H9 (cell line): Measurements from ENCODE around the gene MACROH2A1. TPM values are rescaled to one million over a fixed set of nuclear protein-coding genes. Genes with fewer than 3 reads are reported as not detected.

Experiments used
- DNase-seq: peaks from one replicate; pipeline ENCODE4 v3.0.0-alpha.2; 2017
- H2AFZ ChIP-seq: one replicate; pipeline ENCODE4 v1.6.1; 2013; ENCODE audit warnings: mild to moderate bottlenecking, low read length, control low read depth, moderate library complexity
- H2AK5ac ChIP-seq: 2 replicates; pipeline ENCODE4 v1.6.1; 2013; ENCODE audit warnings: low read length, control low read depth, mixed read lengths; ENCODE audit not compliant: insufficient read length
- H2BK120ac ChIP-seq: one replicate; pipeline ENCODE4 v1.6.1; 2013; ENCODE audit warnings: low read depth, mild to moderate bottlenecking, low read length, control low read depth, inconsistent platforms; ENCODE audit not compliant: poor library complexity, severe bottlenecking
- H2BK12ac ChIP-seq: 2 replicates; pipeline ENCODE4 v1.6.1; 2013; ENCODE audit warnings: low read length, control low read depth, mixed read lengths, low read depth; ENCODE audit not compliant: insufficient read length
- H2BK15ac ChIP-seq: 2 replicates; pipeline ENCODE4 v1.6.1; 2013; ENCODE audit warnings: low read depth, low read length, control low read depth
- H2BK20ac ChIP-seq: one replicate; pipeline ENCODE4 v1.6.1; 2013; ENCODE audit warnings: low read depth, mild to moderate bottlenecking, low read length, control low read depth, inconsistent platforms; ENCODE audit not compliant: poor library complexity, severe bottlenecking
- H2BK5ac ChIP-seq: 2 replicates; pipeline ENCODE4 v1.6.1; 2013; ENCODE audit warnings: low read length, control low read depth, mixed read lengths; ENCODE audit not compliant: insufficient read length
- H3K14ac ChIP-seq: 2 replicates; pipeline ENCODE4 v1.6.1; 2013; ENCODE audit warnings: low read length, control low read depth; ENCODE audit not compliant: insufficient read depth
- H3K18ac ChIP-seq: 2 replicates; pipeline ENCODE4 v1.6.1; 2013; ENCODE audit warnings: low read depth, mild to moderate bottlenecking, mixed read lengths, low read length, control low read depth; ENCODE audit not compliant: insufficient read length
- H3K23ac ChIP-seq: 2 replicates; pipeline ENCODE4 v1.6.1; 2013; ENCODE audit warnings: low read length, control low read depth, mixed read lengths, low read depth; ENCODE audit not compliant: insufficient read length
- H3K23me2 ChIP-seq: 2 replicates; pipeline ENCODE4 v1.6.1; 2013; ENCODE audit warnings: low read depth, mild to moderate bottlenecking, mixed read lengths, low read length, control low read depth; ENCODE audit not compliant: insufficient read length, poor library complexity, severe bottlenecking
- H3K27ac ChIP-seq: 2 replicates; pipeline ENCODE4 v1.5.1; 2013; ENCODE audit warnings: low read length, control low read depth, mixed read lengths, low read depth; ENCODE audit not compliant: insufficient read length
- H3K27me3 ChIP-seq: 2 replicates; pipeline ENCODE4 v1.6.1; 2013; ENCODE audit warnings: low read length, control low read depth, inconsistent platforms; ENCODE audit not compliant: insufficient read depth
- H3K4ac ChIP-seq: 2 replicates; pipeline ENCODE4 v1.6.1; 2013; ENCODE audit warnings: low read depth, mild to moderate bottlenecking, control low read depth, inconsistent platforms, low read length, moderate library complexity
- H3K4me1 ChIP-seq: 2 replicates; pipeline ENCODE4 v1.6.1; 2013; ENCODE audit warnings: low read length, control low read depth, inconsistent platforms; ENCODE audit not compliant: insufficient read depth
- H3K4me2 ChIP-seq: 2 replicates; pipeline ENCODE4 v1.6.1; 2013; ENCODE audit warnings: low read length, control low read depth, mixed read lengths; ENCODE audit not compliant: insufficient read length, insufficient read depth
- H3K56ac ChIP-seq: 2 replicates; pipeline ENCODE4 v1.6.1; 2013; ENCODE audit warnings: low read depth, mild to moderate bottlenecking, mixed read lengths, low read length, control low read depth; ENCODE audit not compliant: insufficient read length
- H3K79me1 ChIP-seq: 2 replicates; pipeline ENCODE4 v1.6.1; 2013; ENCODE audit warnings: low read depth, mild to moderate bottlenecking, moderate library complexity, low read length, control low read depth, inconsistent platforms; ENCODE audit not compliant: insufficient read depth, poor library complexity, severe bottlenecking
- H3K79me2 ChIP-seq: 2 replicates; pipeline ENCODE4 v1.6.1; 2013; ENCODE audit warnings: low read length, control low read depth, inconsistent platforms; ENCODE audit not compliant: insufficient read depth
- H3K9ac ChIP-seq: 2 replicates; pipeline ENCODE4 v1.6.1; 2013; ENCODE audit warnings: low read length, control low read depth, mixed read lengths; ENCODE audit not compliant: insufficient read length; ENCODE audit errors: extremely low read depth
- H3K9me3 ChIP-seq: one replicate; pipeline ENCODE4 v1.6.1; 2013; ENCODE audit warnings: low read depth, low read length, inconsistent platforms; ENCODE audit not compliant: control insufficient read depth
- H3T11ph ChIP-seq: one replicate; pipeline ENCODE4 v1.6.1; 2013; ENCODE audit warnings: mild to moderate bottlenecking, low read length, control low read depth, inconsistent platforms
- H4K20me1 ChIP-seq: one replicate; pipeline ENCODE4 v1.6.1; 2013; ENCODE audit not compliant: control insufficient read depth, insufficient read length, insufficient read depth
- H4K5ac ChIP-seq: 2 replicates; pipeline ENCODE4 v1.6.1; 2013; ENCODE audit warnings: low read depth, mild to moderate bottlenecking, mixed read lengths, low read length, control low read depth; ENCODE audit not compliant: insufficient read length
- H4K8ac ChIP-seq: replicated peaks from 2 replicates; pipeline ENCODE4 v1.6.1; 2013; ENCODE audit warnings: low read length, control low read depth, mixed read lengths, low read depth; ENCODE audit not compliant: insufficient read length
- H4K91ac ChIP-seq: 2 replicates; pipeline ENCODE4 v1.6.1; 2013; ENCODE audit warnings: low read depth, mild to moderate bottlenecking, moderate library complexity, mixed read lengths, low read length, control low read depth; ENCODE audit not compliant: insufficient read length
- H3K27ac Mint-ChIP-seq, 3 experiments: 2 replicates in 2 of 3; 3 replicates in 1 of 3; pipeline ENCODE4 v1.8.0; 2020 to 2021; ENCODE audit warnings: mixed read lengths in 3 of 3, mild to moderate bottlenecking in 1 of 3, moderate library complexity in 1 of 3
- H3K27me3 Mint-ChIP-seq: 2 replicates; pipeline ENCODE4 v1.8.0; 2021; ENCODE audit warnings: low read depth, mild to moderate bottlenecking, moderate library complexity, mixed read lengths
- H3K36me3 Mint-ChIP-seq, 3 experiments: 2 replicates in 2 of 3; 3 replicates in 1 of 3; pipeline ENCODE4 v1.8.0; 2020 to 2021; ENCODE audit warnings: low read depth in 3 of 3, mixed read lengths in 3 of 3; ENCODE audit not compliant: insufficient read depth in 1 of 3
- H3K4me1 Mint-ChIP-seq, 2 experiments: 2 replicates each; pipeline ENCODE4 v1.8.0; 2020; ENCODE audit warnings: mixed read lengths in 2 of 2
- H3K4me3 Mint-ChIP-seq, 2 experiments: 2 replicates in 1 of 2; 3 replicates in 1 of 2; pipeline ENCODE4 v1.8.0; 2020 to 2021; ENCODE audit warnings: mild to moderate bottlenecking in 2 of 2, mixed read lengths in 2 of 2, moderate library complexity in 1 of 2
- H3K9me3 Mint-ChIP-seq, 2 experiments: 2 replicates in 1 of 2; 3 replicates in 1 of 2; pipeline ENCODE4 v1.8.0; 2020; ENCODE audit warnings: mild to moderate bottlenecking in 2 of 2, mixed read lengths in 2 of 2, moderate library complexity in 1 of 2
- CTCF ChIP-seq: fragments of 200-600 bp; sonication (generic); conservative IDR thresholded peaks from 3 replicates; pipeline ENCODE4 v1.8.0; 2021; ENCODE audit warnings: antibody characterized with exemption, mild to moderate bottlenecking
- whole genome bisulfite sequencing: extraction: QIAGEN DNeasy Blood & Tissue Kit; methylation state at CpG from one replicate; pipeline ENCODE4 v1.1.7; 2013; ENCODE audit warnings: missing lambda C conversion rate, low lambda C conversion rate, mixed read lengths; ENCODE audit not compliant: insufficient read length; ENCODE audit errors: extremely low coverage; 5-methylcytosine and 5-hydroxymethylcytosine counted together
- total RNA-seq: library from RNA; stranded (reverse); gene quantifications from 2 replicates; pipeline ENCODE4 v1.2.1, GENCODE V29; 2021

MACROH2A1 gene
- total RNA-seq, 1 experiment from 2014 or later, result 111 TPM

GRCh38 chr5:135397084-135397483 is 1.9 kb downstream of the MACROH2A1 start:
- peaks cover 8% of the 10 kb centered on the region for H3K79me1 ChIP-seq
- Mint-ChIP-seq H3K27me3 (peaks cover 60% of the 10 kb centered on the region), H3K27ac (no peak overlapping the region), H3K4me1 (peaks cover 38 to 44% of the 10 kb centered on the region in 2 experiments), H3K9me3 (peaks cover 0 to 2% of the 10 kb centered on the region in 2 experiments; a peak in 1 of 5 replicates), H3K4me3 (peak overlapping the region; percentile 28 to 63; a peak in 3 of 5 replicates), H3K36me3 (peaks cover 0 to 13% (median 2%) of the 10 kb centered on the region in 3 experiments; a peak in 3 of 7 replicates)
- H3K23ac ChIP-seq, result no peak overlapping the region
- peaks cover 2% of the 10 kb centered on the region for H4K20me1 ChIP-seq
- no peak overlapping the region for H2AK5ac ChIP-seq
- H3T11ph ChIP-seq, result no peak overlapping the region
- peaks cover 12% of the 10 kb centered on the region; the same call in 1 of the 2 replicates for H3K79me2 ChIP-seq
- H4K8ac ChIP-seq, result no peak overlapping the region
- no peak for DNase-seq
- no peaks in the 10 kb centered on the region for H3K9me3 ChIP-seq
- no peak overlapping the region for H4K5ac ChIP-seq
- H2BK12ac ChIP-seq, result no peak overlapping the region
- no peak overlapping the region for H3K9ac ChIP-seq
- no peak overlapping the region for H3K56ac ChIP-seq
- no peak overlapping the region for H2AFZ ChIP-seq
- no peak overlapping the region for H2BK15ac ChIP-seq
- no peak overlapping the region for H2BK5ac ChIP-seq
- no CpG with 5 or more reads among the region's 5 CpGs for WGBS
- no peak overlapping the region for H3K18ac ChIP-seq
- H3K4me1 ChIP-seq, result peaks cover 11% of the 10 kb centered on the region; the same call in 1 of the 2 replicates
- no peak overlapping the region for H2BK20ac ChIP-seq
- H3K4me2 ChIP-seq, result no peak overlapping the region
- H3K27ac ChIP-seq, result no peak overlapping the region
- H4K91ac ChIP-seq, result no peak overlapping the region
- H3K4ac ChIP-seq, result no peak overlapping the region
- peaks cover 13% of the 10 kb centered on the region; the same call in 1 of the 2 replicates for H3K27me3 ChIP-seq
- H2BK120ac ChIP-seq, result no peak overlapping the region
- TF ChIP-seq CTCF, result no peak
- no peak overlapping the region for H3K14ac ChIP-seq
- peaks cover 16% of the 10 kb centered on the region for H3K23me2 ChIP-seq
